Karpas-422 (cell line): Measurements from ENCODE around the gene CCSER1. TPM values are rescaled to one million over a fixed set of nuclear protein-coding genes. Genes with fewer than 3 reads are reported as not detected.
"Not testable (repeated sequence)": the region's sequence is repeated elsewhere in the genome, so short reads cannot be mapped to it uniquely, and the experiment has no call there.

Source experiments
- DNase-seq: peaks from one replicate; pipeline ENCODE4 v3.0.0-alpha.2; 2015
- H2AFZ ChIP-seq: fragments of 200-600 bp; sonication (generic); 2 replicates; pipeline ENCODE4 v1.6.1; 2014; ENCODE audit warnings: antibody characterized with exemption, low read length, mixed read lengths
- H3K27ac ChIP-seq: fragments of 200-600 bp; sonication (generic); 2 replicates; pipeline ENCODE4 v1.5.1; 2014; ENCODE audit warnings: mild to moderate bottlenecking, low read length, moderate library complexity
- H3K27me3 ChIP-seq: fragments of 200-600 bp; sonication (generic); 2 replicates; pipeline ENCODE4 v1.6.1; 2014; ENCODE audit warnings: low read length, mixed read lengths
- H3K36me3 ChIP-seq: fragments of 200-600 bp; sonication (generic); 2 replicates; pipeline ENCODE4 v1.6.1; 2014; ENCODE audit warnings: low read length, mixed read lengths; ENCODE audit not compliant: insufficient read depth
- H3K4me1 ChIP-seq: fragments of 200-600 bp; sonication (generic); 2 replicates; pipeline ENCODE4 v1.6.1; 2014; ENCODE audit warnings: mild to moderate bottlenecking, low read length, mixed read lengths
- H3K4me2 ChIP-seq: fragments of 200-600 bp; sonication (generic); 2 replicates; pipeline ENCODE4 v1.6.1; 2014; ENCODE audit warnings: low read length, low read depth, mild to moderate bottlenecking; ENCODE audit not compliant: poor library complexity, severe bottlenecking
- H3K4me3 ChIP-seq: fragments of 200-600 bp; sonication (generic); 2 replicates; pipeline ENCODE4 v1.5.1; 2014; ENCODE audit warnings: mild to moderate bottlenecking, antibody characterized with exemption, low read length, mixed read lengths
- H3K79me2 ChIP-seq: fragments of 200-600 bp; sonication (generic); 2 replicates; pipeline ENCODE4 v1.6.1; 2014; ENCODE audit warnings: mild to moderate bottlenecking, low read length, mixed read lengths
- H3K9ac ChIP-seq: fragments of 200-600 bp; sonication (generic); 2 replicates; pipeline ENCODE4 v1.6.0; 2014; ENCODE audit warnings: low read length
- H3K9me2 ChIP-seq: fragments of 200-600 bp; sonication (generic), shearing (Covaris generic); replicated peaks from 2 replicates; pipeline ENCODE4 v1.6.0; 2014; ENCODE audit warnings: mild to moderate bottlenecking, low read length, moderate library complexity; ENCODE audit not compliant: insufficient read depth
- H3K9me3 ChIP-seq: fragments of 300-700, 200-600 bp; sonication (generic); 2 replicates; pipeline ENCODE4 v1.6.1; 2014; ENCODE audit warnings: low read length, mixed read lengths
- H4K20me1 ChIP-seq: fragments of 200-600 bp; sonication (generic); 2 replicates; pipeline ENCODE4 v1.6.1; 2014; ENCODE audit warnings: mild to moderate bottlenecking, antibody characterized with exemption, low read length, low read depth; ENCODE audit not compliant: insufficient read depth
- total RNA-seq: library from RNA; depleted of rRNA; stranded (reverse); fragments of >200 nt; shearing (Covaris generic); gene quantifications from 2 replicates; pipeline ENCODE4 v1.2.3, GENCODE V29; 2014; ENCODE audit warnings: low replicate concordance

The CCSER1 gene
- total RNA-seq, 1 experiment from 2014 or later: 3.6 TPM

GRCh38 chr4:91600301-91600700 lies 1473.1 kb downstream of the CCSER1 start:
- DNase-seq: no peak
- H3K79me2 ChIP-seq: no peaks in the 10 kb centered on the region
- no peak overlapping the region for H3K4me3 ChIP-seq
- no peak overlapping the region for H3K9ac ChIP-seq
- no peak overlapping the region for H3K4me2 ChIP-seq
- H3K4me1 ChIP-seq: no peaks in the 10 kb centered on the region
- H3K36me3 ChIP-seq: no peaks in the 10 kb centered on the region
- no peak overlapping the region for H3K27ac ChIP-seq
- H3K9me2 ChIP-seq: no peaks in the 10 kb centered on the region
- H2AFZ ChIP-seq: no peak overlapping the region
- H3K27me3 ChIP-seq: no peaks in the 10 kb centered on the region
- H4K20me1 ChIP-seq: no peaks in the 10 kb centered on the region
- H3K9me3 ChIP-seq: peaks cover 25% of the 10 kb centered on the region

GRCh38 chr4:91601401-91601800 lies 1474.2 kb downstream of the CCSER1 start:
- Histone ChIP-seq H4K20me1 (no peaks in the 10 kb centered on the region), H3K79me2 (no peaks in the 10 kb centered on the region), H3K27ac (no peak overlapping the region), H2AFZ (no peak overlapping the region), H3K4me1 (no peaks in the 10 kb centered on the region), H3K4me3 (no peak overlapping the region), H3K4me2 (no peak overlapping the region), H3K27me3 (no peaks in the 10 kb centered on the region), H3K36me3 (no peaks in the 10 kb centered on the region), H3K9me3 (peaks cover 21% of the 10 kb centered on the region), H3K9ac (no peak overlapping the region), H3K9me2 (no peaks in the 10 kb centered on the region)
- no peak for DNase-seq

- H3K27ac ChIP-seq: no peak overlapping the region
- no peaks in the 10 kb centered on the region for H3K36me3 ChIP-seq
- no peaks in the 10 kb centered on the region for H3K27me3 ChIP-seq
- no peaks in the 10 kb centered on the region for H3K9me2 ChIP-seq
- H3K9me3 ChIP-seq: peaks cover 6% of the 10 kb centered on the region
- H4K20me1 ChIP-seq: no peaks in the 10 kb centered on the region
- no peaks in the 10 kb centered on the region for H3K79me2 ChIP-seq
- H3K4me3 ChIP-seq: no peak overlapping the region
- no peak overlapping the region for H2AFZ ChIP-seq
- H3K4me2 ChIP-seq: no peak overlapping the region
- no peak for DNase-seq
- no peak overlapping the region for H3K9ac ChIP-seq
- H3K4me1 ChIP-seq: no peaks in the 10 kb centered on the region
Observed at GRCh38 chr4:91611782-91612181, 1484.6 kb downstream of the CCSER1 start.

GRCh38 chr4:91620952-91621351 lies 1493.8 kb downstream of the CCSER1 start:
- Histone ChIP-seq H3K4me3 (no peak overlapping the region), H3K79me2 (no peaks in the 10 kb centered on the region), H3K27me3 (no peaks in the 10 kb centered on the region), H3K9ac (no peak overlapping the region), H3K27ac (no peak overlapping the region), H2AFZ (no peak overlapping the region), H4K20me1 (no peaks in the 10 kb centered on the region), H3K9me2 (no peaks in the 10 kb centered on the region), H3K4me1 (peaks cover 10% of the 10 kb centered on the region), H3K4me2 (no peak overlapping the region), H3K36me3 (no peaks in the 10 kb centered on the region), H3K9me3 (peaks cover 8% of the 10 kb centered on the region; the same call in 1 of the 2 replicates)
- peak; percentile 35 for DNase-seq

- Histone ChIP-seq H3K4me3 (no peak overlapping the region), H3K4me1 (peaks cover 10% of the 10 kb centered on the region), H3K36me3 (no peaks in the 10 kb centered on the region), H3K9ac (no peak overlapping the region), H4K20me1 (no peaks in the 10 kb centered on the region), H3K9me3 (peaks cover 8% of the 10 kb centered on the region; the same call in 1 of the 2 replicates), H3K9me2 (no peaks in the 10 kb centered on the region), H3K27ac (no peak overlapping the region), H3K79me2 (no peaks in the 10 kb centered on the region), H3K27me3 (no peaks in the 10 kb centered on the region), H2AFZ (no peak overlapping the region), H3K4me2 (no peak overlapping the region)
- peak; percentile 5 for DNase-seq
Observed at GRCh38 chr4:91621446-91621845, 1494.3 kb downstream of the CCSER1 start.

- H3K27me3 ChIP-seq: no peaks in the 10 kb centered on the region
- no peaks in the 10 kb centered on the region for H3K9me2 ChIP-seq
- H3K4me2 ChIP-seq: no peak overlapping the region
- H3K4me3 ChIP-seq: no peak overlapping the region
- peaks cover 1% of the 10 kb centered on the region for H3K4me1 ChIP-seq
- H4K20me1 ChIP-seq: no peaks in the 10 kb centered on the region
- H3K79me2 ChIP-seq: no peaks in the 10 kb centered on the region
- no peak for DNase-seq
- 0 out of 2 replicates have a peak, but pooled peaks cover 4% of the 10 kb centered on the region for H3K9me3 ChIP-seq
- no peaks in the 10 kb centered on the region for H3K36me3 ChIP-seq
- no peak overlapping the region for H3K27ac ChIP-seq
- H3K9ac ChIP-seq: no peak overlapping the region
- no peak overlapping the region for H2AFZ ChIP-seq
Observed at GRCh38 chr4:91622925-91623602, 1495.9 kb downstream of the CCSER1 start.

- not testable (repeated sequence) for H3K4me2 ChIP-seq, H3K27ac ChIP-seq, H3K4me1 ChIP-seq, H2AFZ ChIP-seq, H3K9me2 ChIP-seq, H3K4me3 ChIP-seq, H3K79me2 ChIP-seq, H3K27me3 ChIP-seq, DNase-seq, H4K20me1 ChIP-seq, H3K36me3 ChIP-seq, H3K9me3 ChIP-seq, H3K9ac ChIP-seq
Observed at GRCh38 chr4:91623603-91623967, 1496.4 kb downstream of the CCSER1 start.

GRCh38 chr4:91630054-91630453 lies 1502.9 kb downstream of the CCSER1 start:
- Histone ChIP-seq H3K27me3 (no peaks in the 10 kb centered on the region), H3K4me2 (no peak overlapping the region), H3K9ac (no peak overlapping the region), H2AFZ (no peak overlapping the region), H3K4me3 (no peak overlapping the region), H4K20me1 (no peaks in the 10 kb centered on the region), H3K4me1 (no peaks in the 10 kb centered on the region), H3K36me3 (no peaks in the 10 kb centered on the region), H3K27ac (no peak overlapping the region), H3K9me3 (0 out of 2 replicates have a peak, but pooled peaks cover 10% of the 10 kb centered on the region), H3K9me2 (no peaks in the 10 kb centered on the region), H3K79me2 (no peaks in the 10 kb centered on the region)
- no peak for DNase-seq
